Ishikawa (cell line): ENCODE data around the gene ERP44.

Experiments
- CEBPB ChIP-seq: IDR thresholded peaks from 2 replicates; pipeline ENCODE4 v1.6.1; 2012
- CREB1 ChIP-seq: IDR thresholded peaks from 2 replicates; pipeline ENCODE4 v1.6.1; 2012; ENCODE audit warnings: low read depth
- EGR1 ChIP-seq: IDR thresholded peaks from 2 replicates; pipeline ENCODE4 v1.6.1; 2012
- EP300 ChIP-seq: IDR thresholded peaks from 2 replicates; pipeline ENCODE4 v1.6.1; 2012; ENCODE audit warnings: borderline replicate concordance
- FOXM1 ChIP-seq: IDR thresholded peaks from 2 replicates; pipeline ENCODE4 v1.6.1; 2012; ENCODE audit warnings: low read depth, borderline replicate concordance
- MAX ChIP-seq: IDR thresholded peaks from 2 replicates; pipeline ENCODE4 v1.6.1; 2012
- NFIC ChIP-seq: IDR thresholded peaks from 2 replicates; pipeline ENCODE4 v1.6.1; 2012
- RAD21 ChIP-seq: IDR thresholded peaks from 2 replicates; pipeline ENCODE4 v1.6.1; 2012; ENCODE audit warnings: low read depth
- REST ChIP-seq: IDR thresholded peaks from 2 replicates; pipeline ENCODE4 v1.6.1; 2012; ENCODE audit warnings: low read depth, mild to moderate bottlenecking
- TAF1 ChIP-seq: IDR thresholded peaks from 2 replicates; pipeline ENCODE4 v1.6.1; 2012; ENCODE audit warnings: low read depth, mild to moderate bottlenecking
- TCF12 ChIP-seq: IDR thresholded peaks from 2 replicates; pipeline ENCODE4 v1.6.1; 2012; ENCODE audit warnings: low read depth
- TEAD4 ChIP-seq: IDR thresholded peaks from 2 replicates; pipeline ENCODE4 v1.6.1; 2012
- USF1 ChIP-seq: IDR thresholded peaks from 2 replicates; pipeline ENCODE4 v1.6.1; 2012
- YY1 ChIP-seq: IDR thresholded peaks from 2 replicates; pipeline ENCODE4 v1.6.1; 2012; ENCODE audit warnings: low read depth
- ZBTB7A ChIP-seq: IDR thresholded peaks from 2 replicates; pipeline ENCODE4 v1.6.1; 2012; ENCODE audit warnings: low read depth

ERP44 gene

GRCh38 chr9:100020121-100020795, 78.5 kb downstream of the ERP44 start:
- TF ChIP-seq RAD21 (no peak), CREB1 (no peak), TEAD4 (no peak)

- no peak for TF ChIP-seq EGR1
- no peak for TF ChIP-seq TAF1
- TF ChIP-seq TCF12, result no peak
- no peak for TF ChIP-seq MAX
- TF ChIP-seq NFIC, result no peak
- no peak for TF ChIP-seq USF1
- no peak for TF ChIP-seq FOXM1
- no peak for TF ChIP-seq REST
- TF ChIP-seq EP300, result no peak
- TF ChIP-seq CREB1, result no peak
- no peak for TF ChIP-seq ZBTB7A
- TF ChIP-seq CEBPB, result no peak
- no peak for TF ChIP-seq RAD21
Measured at GRCh38 chr9:100019541-100019940, 79.3 kb downstream of the ERP44 start.

- no peak for TF ChIP-seq EP300
- no peak for TF ChIP-seq TEAD4
- TF ChIP-seq RAD21, result no peak
- TF ChIP-seq MAX, result no peak
- no peak for TF ChIP-seq CEBPB
- no peak for TF ChIP-seq NFIC
- TF ChIP-seq YY1, result no peak
Measured at GRCh38 chr9:100014846-100015245, 84.0 kb downstream of the ERP44 start.

GRCh38 chr9:100013573-100013972, 85.2 kb downstream of the ERP44 start:
- TF ChIP-seq REST, result no peak
- TF ChIP-seq FOXM1, result no peak
- no peak for TF ChIP-seq CREB1
- TF ChIP-seq MAX, result no peak
- no peak for TF ChIP-seq TCF12
- TF ChIP-seq EP300, result no peak
- TF ChIP-seq TEAD4, result no peak
- no peak for TF ChIP-seq CEBPB
- TF ChIP-seq TAF1, result no peak
- TF ChIP-seq RAD21, result no peak
- no peak for TF ChIP-seq USF1
- TF ChIP-seq YY1, result no peak
- no peak for TF ChIP-seq EGR1
- no peak for TF ChIP-seq ZBTB7A
- no peak for TF ChIP-seq NFIC

GRCh38 chr9:100012279-100012678, 86.5 kb downstream of the ERP44 start:
- no peak for TF ChIP-seq TEAD4
- no peak for TF ChIP-seq EGR1
- TF ChIP-seq EP300, result no peak
- no peak for TF ChIP-seq CEBPB
- TF ChIP-seq NFIC, result no peak
- no peak for TF ChIP-seq CREB1
- TF ChIP-seq RAD21, result no peak
- no peak for TF ChIP-seq REST
- TF ChIP-seq MAX, result no peak
- no peak for TF ChIP-seq ZBTB7A
- no peak for TF ChIP-seq FOXM1
- no peak for TF ChIP-seq TAF1
- TF ChIP-seq USF1, result no peak
- TF ChIP-seq YY1, result no peak
- no peak for TF ChIP-seq TCF12
